GM19372 (cell line): ENCODE measurements around the gene AGL.
"Not testable (repeated sequence)": the region's sequence is repeated elsewhere in the genome, so short reads cannot be mapped to it uniquely, and the experiment has no call there.

Experiments
- ATAC-seq: cut with Tn5 transposase; IDR thresholded peaks from one replicate; pipeline ENCODE4 v1.9.1; 2021; ENCODE audit warnings: mild to moderate bottlenecking, low read depth, moderate library complexity; ENCODE audit not compliant: unreplicated experiment

The AGL gene

GRCh38 chr1:99972066-99972465, 121.9 kb downstream of the AGL start:
- not testable (repeated sequence) for ATAC-seq
